A549 (cell line): Measurements from ENCODE around the gene UBE2E2. TPM values are rescaled to one million over a fixed set of nuclear protein-coding genes. Genes with fewer than 3 reads are reported as not detected.

Source experiments
- ATAC-seq, 2 experiments: fragments of 200-7000 bp in 1 of 2; fragments of >200 bp in 1 of 2; cut with Nextera tagmentation in 1 of 2; cut with Tn5 transposase in 1 of 2; 3 replicates each; pipeline versions ENCODE4 v1.8.0 to v1.9.1; 2018 to 2020; ENCODE audit warnings: mild to moderate bottlenecking in 1 of 2, moderate library complexity in 1 of 2
- CTCF ChIA-PET: fragments of 300-600 bp; sonication (Branson Sonifier 250); formaldehyde crosslinking; extraction: SDS; loops from one replicate; lab custom pipeline; 2021; ENCODE audit warnings: antibody characterized with exemption, inconsistent platforms; lab: Yijun Ruan, JAX
- POLR2A ChIA-PET: fragments of 350-600 bp; formaldehyde crosslinking; extraction: SDS; loops from one replicate; lab custom pipeline; 2021; ENCODE audit warnings: antibody characterized with exemption, inconsistent platforms; lab: Yijun Ruan, JAX
- DNase-seq, 2 experiments: peaks; one replicate each; pipeline versions ENCODE4 v3.0.0 to v3.0.0-alpha.2; 2011 to 2016; ENCODE audit warnings: low read depth in 1 of 2, low spot score in 1 of 2
- FAIRE-seq: peaks from 2 replicates; lab custom pipeline; 2011; peaks lifted over from hg19 to GRCh38; lab: Jason Lieb, UNC
- H3K27ac ChIP-seq, 2 experiments: fragments of >200 bp; sonication (Bioruptor Twin); formaldehyde crosslinking; 3 replicates each; pipeline ENCODE4 v1.5.1; 2016 to 2017
- H3K4me1 ChIP-seq: fragments of >200 bp; sonication (Bioruptor Twin); formaldehyde crosslinking; 3 replicates; pipeline ENCODE4 v1.6.1; 2016
- H3K4me2 ChIP-seq: fragments of >200 bp; sonication (Bioruptor Twin); formaldehyde crosslinking; 3 replicates; pipeline ENCODE4 v1.6.1; 2016
- H3K4me3 ChIP-seq: fragments of >200 bp; sonication (Bioruptor Twin); formaldehyde crosslinking; 3 replicates; pipeline ENCODE4 v1.5.1; 2016
- H3K9me3 ChIP-seq: fragments of >200 bp; sonication (Bioruptor Twin); formaldehyde crosslinking; 3 replicates; pipeline ENCODE4 v1.6.1; 2016
- CBX2 ChIP-seq: fragments of 200-600 bp; sonication (generic); IDR thresholded peaks from 2 replicates; pipeline ENCODE4 v1.6.1; 2016; ENCODE audit warnings: low read depth, mild to moderate bottlenecking, borderline replicate concordance
- CBX8 ChIP-seq: fragments of 200-600 bp; sonication (generic); IDR thresholded peaks from 2 replicates; pipeline ENCODE4 v1.6.1; 2016
- CEBPB ChIP-seq, 2 experiments: fragments of >200 bp in 1 of 2; sonication (Bioruptor Twin) in 1 of 2; formaldehyde crosslinking in 1 of 2; IDR thresholded peaks; 2 replicates each; pipeline ENCODE4 v1.6.1; 2012 to 2016
- EHF ChIP-seq: fragments of 250-450 bp; sonication (Bioruptor Pico); IDR thresholded peaks from 2 replicates; pipeline ENCODE4 v1.5.0; 2020; ENCODE audit warnings: mild to moderate bottlenecking
- EHMT2 ChIP-seq: fragments of 200-600 bp; sonication (generic); IDR thresholded peaks from 2 replicates; pipeline ENCODE4 v1.6.1; 2016; ENCODE audit warnings: antibody characterized with exemption, low read depth, mild to moderate bottlenecking, moderate library complexity
- EP300 ChIP-seq, 2 experiments: fragments of >200 bp; sonication (Bioruptor Twin); formaldehyde crosslinking; IDR thresholded peaks; 2 replicates in 1 of 2; 3 replicates in 1 of 2; pipeline ENCODE4 v1.6.1; 2016 to 2017
- FOSB ChIP-seq: fragments of 250-450 bp; sonication (Bioruptor Pico); IDR thresholded peaks from 2 replicates; pipeline ENCODE4 v1.5.0; 2020; ENCODE audit warnings: mild to moderate bottlenecking, moderate library complexity
- HOXB13 ChIP-seq: fragments of 250-450 bp; sonication (Bioruptor Pico); IDR thresholded peaks from 2 replicates; pipeline ENCODE4 v1.5.0; 2020; ENCODE audit warnings: low read depth, mild to moderate bottlenecking, moderate library complexity
- JUN ChIP-seq, 2 experiments: fragments of >200 bp; sonication (Bioruptor Twin); formaldehyde crosslinking; IDR thresholded peaks; 2 replicates in 1 of 2; 3 replicates in 1 of 2; pipeline ENCODE4 v1.6.1; 2016 to 2017
- MAFK ChIP-seq: fragments of 450-650 bp; IDR thresholded peaks from 2 replicates; pipeline ENCODE4 v1.6.1; 2014; ENCODE audit not compliant: partially characterized antibody
- MAZ ChIP-seq: fragments of 150-350 bp; IDR thresholded peaks from 2 replicates; pipeline ENCODE4 v1.6.1; 2014; ENCODE audit warnings: antibody characterized with exemption, low read depth, low read length, borderline replicate concordance
- NR3C1 ChIP-seq: fragments of >200 bp; sonication (Bioruptor Twin); formaldehyde crosslinking; IDR thresholded peaks from 3 replicates; pipeline ENCODE4 v1.6.1; 2017
- PHF8 ChIP-seq: fragments of 200-600 bp; sonication (generic); IDR thresholded peaks from 2 replicates; pipeline ENCODE4 v1.6.1; 2016; ENCODE audit warnings: low read depth, mild to moderate bottlenecking, antibody characterized with exemption, moderate library complexity, borderline replicate concordance
- POLR2AphosphoS2 ChIP-seq: conservative IDR thresholded peaks from 2 replicates; pipeline ENCODE4 v1.6.1; 2012; ENCODE audit warnings: low read length, improper control_type of control experiment, inconsistent platforms
- RFX5 ChIP-seq: fragments of 450-650 bp; IDR thresholded peaks from 2 replicates; pipeline ENCODE4 v1.7.1; 2014; ENCODE audit warnings: antibody characterized with exemption, mild to moderate bottlenecking, moderate library complexity
- RNF2 ChIP-seq: fragments of 200-600 bp; sonication (generic); IDR thresholded peaks from 2 replicates; pipeline ENCODE4 v1.6.1; 2016; ENCODE audit warnings: low read depth, mild to moderate bottlenecking, antibody characterized with exemption, moderate library complexity, borderline replicate concordance
- TFCP2L1 ChIP-seq: fragments of 250-450 bp; sonication (Bioruptor Pico); IDR thresholded peaks from 2 replicates; pipeline ENCODE4 v1.5.0; 2021; ENCODE audit warnings: mild to moderate bottlenecking
- TP53 ChIP-seq: fragments of 250-450 bp; sonication (Bioruptor Pico); IDR thresholded peaks from 2 replicates; pipeline ENCODE4 v1.5.0; 2021; ENCODE audit warnings: mild to moderate bottlenecking, moderate library complexity
- ZFP36 ChIP-seq: fragments of 450-650 bp; IDR thresholded peaks from 2 replicates; pipeline ENCODE4 v1.6.1; 2014; ENCODE audit warnings: borderline replicate concordance; ENCODE audit not compliant: partially characterized antibody
- ZSCAN20 ChIP-seq: fragments of 250-450 bp; sonication (Bioruptor Pico); IDR thresholded peaks from 2 replicates; pipeline ENCODE4 v1.8.0; 2022; ENCODE audit warnings: mild to moderate bottlenecking, moderate library complexity
- WGBS: methylation state at CpG from one replicate; pipeline ENCODE4 v1.1.6; 2017; ENCODE audit errors: missing lambda C conversion rate; 5-methylcytosine and 5-hydroxymethylcytosine counted together
- polyA plus RNA-seq, 4 experiments: library from polyadenylated mRNA; depleted of rRNA in 3 of 4; stranded (reverse); fragments of >200 nt; fragmentation: RNase III in 1 of 4; extraction: RNeasy Plus Mini Kit Qiagen cat#74134 plus additional on column Dnase treatment in 1 of 4; gene quantifications; 2 replicates in 3 of 4; 3 replicates in 1 of 4; pipeline ENCODE4 v1.2.3, GENCODE V29; 2011 to 2017
- TF ChIP-seq, protein P1 (sequence below): fragments of >200 bp; sonication (Bioruptor Twin); formaldehyde crosslinking; IDR thresholded peaks from 2 replicates; pipeline ENCODE4 v1.6.1; 2016
- TF ChIP-seq, protein P2 (sequence below): fragments of 450-650 bp; IDR thresholded peaks from 2 replicates; pipeline ENCODE4 v1.6.1; 2014; ENCODE audit warnings: antibody characterized with exemption

The UBE2E2 gene
- polyA plus RNA-seq, 2 of the 4 experiments (the other 2 are of a cell fraction), result 28.3 to 56.1 TPM

DNA sequence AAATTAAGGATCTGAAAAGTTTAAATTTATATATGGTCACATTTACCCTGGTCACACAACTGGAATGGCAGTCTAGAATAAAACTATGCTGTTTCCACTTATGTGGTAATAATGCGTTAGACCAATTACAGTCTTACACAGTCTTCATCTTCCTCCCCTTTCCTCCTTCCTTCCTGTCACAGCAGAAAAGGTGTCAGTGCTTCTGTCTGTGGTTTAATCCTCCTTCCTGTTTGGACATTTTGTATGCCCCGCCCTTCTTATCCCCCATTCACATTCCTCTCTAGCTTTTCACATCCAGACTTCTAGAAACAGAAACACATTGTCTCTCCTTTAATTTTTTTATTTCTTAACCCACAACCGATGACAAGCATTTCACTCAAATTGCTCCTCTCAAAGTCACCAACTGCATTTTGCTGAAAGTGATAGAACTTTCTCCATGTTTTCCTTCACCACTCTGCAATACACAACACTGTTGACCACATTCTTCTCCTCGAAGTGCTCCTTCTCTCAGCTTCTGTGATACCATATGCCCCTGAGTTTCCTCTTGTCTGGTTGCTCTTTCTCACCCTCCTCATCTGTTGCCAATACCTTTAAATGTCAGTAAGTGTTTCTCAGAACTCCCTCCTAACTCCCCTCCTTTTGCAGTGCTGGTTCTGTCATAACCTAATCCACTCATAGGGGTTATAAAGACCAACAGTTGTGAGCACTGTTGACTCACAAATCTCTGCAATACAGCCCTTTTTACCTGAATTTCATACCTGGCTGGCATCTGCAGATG is 271.6 kb downstream of the UBE2E2 start:
- POLR2A ChIA-PET, result no interaction called here
- no peak for FAIRE-seq
- Histone ChIP-seq H3K4me2 (no peak overlapping the region), H3K4me3 (no peak overlapping the region), H3K9me3 (no peaks in the 10 kb centered on the region), H3K27ac (no peak overlapping the region), H3K4me1 (no peaks in the 10 kb centered on the region)
- ATAC-seq, result no peak
- TF ChIP-seq MAZ (no peak), TP53 (CRISPR knock-in tag) (no peak), HOXB13 (no peak), ZFP36 (no peak), EHF (CRISPR knock-in tag) (no peak), PHF8 (no peak), POLR2AphosphoS2 (no peak), MAFK (no peak), NR3C1 (no peak), JUN (IDR thresholded peaks at IDR 0.05) (no peak), CBX2 (no peak), EP300 (IDR thresholded peaks at IDR 0.05) (no peak), TFCP2L1 (no peak), RNF2 (no peak), FOSB (CRISPR knock-in tag) (no peak), ZSCAN20 (CRISPR knock-in tag) (no peak), EHMT2 (no peak), CEBPB (IDR thresholded peaks at IDR 0.05) (no peak)
- TF ChIP-seq, protein P1, sequence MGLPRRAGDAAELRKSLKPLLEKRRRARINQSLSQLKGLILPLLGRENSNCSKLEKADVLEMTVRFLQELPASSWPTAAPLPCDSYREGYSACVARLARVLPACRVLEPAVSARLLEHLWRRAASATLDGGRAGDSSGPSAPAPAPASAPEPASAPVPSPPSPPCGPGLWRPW, result no peak
- TF ChIP-seq, protein P2, sequence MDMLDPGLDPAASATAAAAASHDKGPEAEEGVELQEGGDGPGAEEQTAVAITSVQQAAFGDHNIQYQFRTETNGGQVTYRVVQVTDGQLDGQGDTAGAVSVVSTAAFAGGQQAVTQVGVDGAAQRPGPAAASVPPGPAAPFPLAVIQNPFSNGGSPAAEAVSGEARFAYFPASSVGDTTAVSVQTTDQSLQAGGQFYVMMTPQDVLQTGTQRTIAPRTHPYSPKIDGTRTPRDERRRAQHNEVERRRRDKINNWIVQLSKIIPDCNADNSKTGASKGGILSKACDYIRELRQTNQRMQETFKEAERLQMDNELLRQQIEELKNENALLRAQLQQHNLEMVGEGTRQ, result no peak
- CTCF ChIA-PET, result no interaction called here
- WGBS, result 75% methylated on average over 4 of the region's 4 CpGs
- no peak for DNase-seq

DNA sequence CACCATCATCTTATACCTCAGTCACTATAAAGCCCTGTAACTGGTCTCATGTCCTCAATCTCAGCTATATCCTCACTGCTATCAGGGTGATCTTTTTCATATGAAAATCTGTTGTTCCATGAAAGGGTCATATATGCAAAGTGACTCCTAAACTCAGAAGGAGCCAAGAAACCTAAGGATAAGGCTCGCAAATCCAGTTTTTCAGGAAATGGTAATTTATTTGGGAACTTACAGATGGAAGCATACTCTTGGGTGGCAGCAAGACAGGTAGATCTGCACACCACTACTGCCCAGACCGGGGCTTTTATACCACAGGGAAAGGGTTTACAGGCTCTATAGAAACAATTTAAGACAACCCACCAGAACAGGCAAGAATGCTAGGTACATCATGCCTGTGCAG is 272.3 kb downstream of the UBE2E2 start:
- no peak for FAIRE-seq

DNA sequence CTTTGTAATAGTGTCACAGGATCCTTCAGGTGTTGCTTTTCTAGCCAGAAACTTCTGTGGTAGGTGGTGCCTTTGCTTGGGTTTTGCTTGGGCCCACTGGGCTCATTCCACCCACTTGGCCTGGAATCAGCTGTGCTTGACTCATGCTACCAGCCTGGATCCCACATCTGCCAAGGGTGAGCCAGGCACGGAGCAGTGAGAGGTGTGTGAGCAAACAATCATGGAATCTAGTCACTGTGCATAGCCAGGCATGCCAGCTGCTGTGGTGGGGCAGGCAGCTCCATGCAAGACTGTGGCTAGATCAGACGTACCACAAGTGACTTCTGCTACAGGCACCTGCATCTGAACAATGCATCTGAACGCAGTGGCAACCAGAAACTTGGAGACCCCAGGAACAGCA is 275.9 kb downstream of the UBE2E2 start:
- Histone ChIP-seq H3K4me3 (no peak overlapping the region), H3K9me3 (no peaks in the 10 kb centered on the region), H3K27ac (no peak overlapping the region), H3K4me2 (no peak overlapping the region), H3K4me1 (no peaks in the 10 kb centered on the region)
- DNase-seq, result no peak
- CTCF ChIA-PET, result no interaction called here
- POLR2A ChIA-PET, result no interaction called here
- FAIRE-seq, result no peak
- TF ChIP-seq RFX5 (no peak), TFCP2L1 (no peak), ZSCAN20 (CRISPR knock-in tag) (no peak)
- no peak for ATAC-seq
- WGBS, result 13% methylated on average over 2 of the region's 3 CpGs

More for the DNA sequence above, 272.3 kb downstream of the UBE2E2 start:
- ATAC-seq (no peak), DNase-seq (no peak)
- Histone ChIP-seq H3K4me3 (no peak overlapping the region), H3K9me3 (no peaks in the 10 kb centered on the region), H3K4me1 (no peaks in the 10 kb centered on the region), H3K27ac (no peak overlapping the region), H3K4me2 (no peak overlapping the region)
- ChIA-PET CTCF (no interaction called here), POLR2A (no interaction called here)
- 94% methylated on average over 2 of the region's 2 CpGs for WGBS
- TF ChIP-seq CBX8, result no peak
